Measurements from ENCODE around the gene DUT.

DUT gene

GRCh38 chr15:48285329-48286214, 45.7 kb upstream of the DUT start:
- TF ChIP-seq, protein P1, sequence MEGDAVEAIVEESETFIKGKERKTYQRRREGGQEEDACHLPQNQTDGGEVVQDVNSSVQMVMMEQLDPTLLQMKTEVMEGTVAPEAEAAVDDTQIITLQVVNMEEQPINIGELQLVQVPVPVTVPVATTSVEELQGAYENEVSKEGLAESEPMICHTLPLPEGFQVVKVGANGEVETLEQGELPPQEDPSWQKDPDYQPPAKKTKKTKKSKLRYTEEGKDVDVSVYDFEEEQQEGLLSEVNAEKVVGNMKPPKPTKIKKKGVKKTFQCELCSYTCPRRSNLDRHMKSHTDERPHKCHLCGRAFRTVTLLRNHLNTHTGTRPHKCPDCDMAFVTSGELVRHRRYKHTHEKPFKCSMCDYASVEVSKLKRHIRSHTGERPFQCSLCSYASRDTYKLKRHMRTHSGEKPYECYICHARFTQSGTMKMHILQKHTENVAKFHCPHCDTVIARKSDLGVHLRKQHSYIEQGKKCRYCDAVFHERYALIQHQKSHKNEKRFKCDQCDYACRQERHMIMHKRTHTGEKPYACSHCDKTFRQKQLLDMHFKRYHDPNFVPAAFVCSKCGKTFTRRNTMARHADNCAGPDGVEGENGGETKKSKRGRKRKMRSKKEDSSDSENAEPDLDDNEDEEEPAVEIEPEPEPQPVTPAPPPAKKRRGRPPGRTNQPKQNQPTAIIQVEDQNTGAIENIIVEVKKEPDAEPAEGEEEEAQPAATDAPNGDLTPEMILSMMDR (IDR thresholded peaks at IDR 0.05), result peak; percentile 49
- Histone ChIP-seq H3K9me3 (ENCODE audit: control insufficient read depth, low read length) (no peaks in the 10 kb centered on the region), H2AFZ (peak overlapping the region; percentile 30), H3K27me3 (ENCODE audit: control insufficient read depth, insufficient read depth, low read length) (no peaks in the 10 kb centered on the region), H3K4me1 (no peaks in the 10 kb centered on the region), H3K4me3 (ENCODE audit: low read depth, low read length) (no peak overlapping the region), H3K79me2 (no peaks in the 10 kb centered on the region), H3K27ac (no peak overlapping the region), H3K4me2 (ENCODE audit: low read length) (peak overlapping the region; percentile 60), H3K36me3 (ENCODE audit: control insufficient read depth, insufficient read depth, low read length) (no peaks in the 10 kb centered on the region), H3K9ac (no peak overlapping the region)

- Histone ChIP-seq H3K4me2 (ENCODE audit: low read length) (no peak overlapping the region), H3K27ac (no peak overlapping the region), H3K9me3 (ENCODE audit: control insufficient read depth, low read length) (no peaks in the 10 kb centered on the region), H3K79me2 (no peaks in the 10 kb centered on the region), H3K4me3 (ENCODE audit: low read depth, low read length) (no peak overlapping the region), H3K36me3 (ENCODE audit: control insufficient read depth, insufficient read depth, low read length) (no peaks in the 10 kb centered on the region), H3K4me1 (no peaks in the 10 kb centered on the region), H3K27me3 (ENCODE audit: control insufficient read depth, insufficient read depth, low read length) (no peaks in the 10 kb centered on the region), H3K9ac (no peak overlapping the region), H2AFZ (no peak overlapping the region)
- TF ChIP-seq, protein P1 (IDR thresholded peaks at IDR 0.05), result no peak
Measured at GRCh38 chr15:48289628-48290027, 41.6 kb upstream of the DUT start.

GRCh38 chr15:48292458-48292857, 38.8 kb upstream of the DUT start:
- no peak overlapping the region for H3K9ac ChIP-seq
- H3K36me3 ChIP-seq (ENCODE audit: control insufficient read depth, insufficient read depth, low read length), result no peaks in the 10 kb centered on the region
- no peak overlapping the region for H2AFZ ChIP-seq
- H3K9me3 ChIP-seq (ENCODE audit: control insufficient read depth, low read length), result no peaks in the 10 kb centered on the region
- no peaks in the 10 kb centered on the region for H3K79me2 ChIP-seq
- H3K4me2 ChIP-seq (ENCODE audit: low read length), result no peak overlapping the region
- H3K4me1 ChIP-seq, result no peaks in the 10 kb centered on the region
- TF ChIP-seq, protein P1 (IDR thresholded peaks at IDR 0.05), result no peak
- H3K27me3 ChIP-seq (ENCODE audit: control insufficient read depth, insufficient read depth, low read length), result no peaks in the 10 kb centered on the region
- H3K4me3 ChIP-seq (ENCODE audit: low read depth, low read length), result no peak overlapping the region
- no peak overlapping the region for H3K27ac ChIP-seq

- Histone ChIP-seq H3K4me1 (no peaks in the 10 kb centered on the region), H3K4me3 (ENCODE audit: low read depth, low read length) (no peak overlapping the region), H3K9me3 (ENCODE audit: control insufficient read depth, low read length) (no peaks in the 10 kb centered on the region), H3K27me3 (ENCODE audit: control insufficient read depth, insufficient read depth, low read length) (no peaks in the 10 kb centered on the region), H3K27ac (no peak overlapping the region), H2AFZ (no peak overlapping the region), H3K9ac (no peak overlapping the region), H3K79me2 (no peaks in the 10 kb centered on the region), H3K36me3 (ENCODE audit: control insufficient read depth, insufficient read depth, low read length) (no peaks in the 10 kb centered on the region), H3K4me2 (ENCODE audit: low read length) (no peak overlapping the region)
- TF ChIP-seq, protein P1 (IDR thresholded peaks at IDR 0.05), result no peak
Measured at GRCh38 chr15:48297668-48298067, 33.6 kb upstream of the DUT start.

DNA sequence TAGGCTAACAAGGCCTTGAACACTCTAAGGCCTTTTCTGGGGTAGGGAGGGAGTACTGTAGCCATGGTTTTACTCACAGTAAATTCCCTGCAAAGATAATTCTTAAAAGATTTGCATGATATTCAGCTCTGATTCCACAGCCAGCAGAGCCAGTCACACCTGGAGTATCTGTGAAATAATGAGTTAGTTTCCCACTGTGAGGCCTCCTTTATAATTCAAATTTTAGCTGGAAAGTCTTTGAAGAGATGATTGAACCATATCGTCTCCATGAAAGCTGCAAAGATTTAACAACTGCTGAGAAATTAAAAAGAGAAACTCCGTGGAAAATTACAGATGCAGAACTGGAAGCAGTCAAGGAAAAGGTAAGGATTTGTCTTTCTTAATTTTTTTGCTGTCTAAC, 32.3 kb upstream of the DUT start:
- H2AFZ ChIP-seq, result no peak overlapping the region
- no peak overlapping the region for H3K4me3 ChIP-seq (ENCODE audit: low read depth, low read length)
- no peak overlapping the region for H3K9ac ChIP-seq
- H3K27ac ChIP-seq, result no peak overlapping the region
- no peaks in the 10 kb centered on the region for H3K79me2 ChIP-seq
- no peak overlapping the region for H3K4me2 ChIP-seq (ENCODE audit: low read length)
- no peaks in the 10 kb centered on the region for H3K36me3 ChIP-seq (ENCODE audit: control insufficient read depth, insufficient read depth, low read length)
- TF ChIP-seq, protein P1 (IDR thresholded peaks at IDR 0.05), result no peak
- H3K4me1 ChIP-seq, result no peaks in the 10 kb centered on the region
- H3K27me3 ChIP-seq (ENCODE audit: control insufficient read depth, insufficient read depth, low read length), result no peaks in the 10 kb centered on the region
- no peaks in the 10 kb centered on the region for H3K9me3 ChIP-seq (ENCODE audit: control insufficient read depth, low read length)
